H54 (cell line): Measurements from ENCODE around the gene ERC2.

Experiments used
- DNase-seq: peaks from one replicate; pipeline ENCODE4 v3.0.0; 2011; ENCODE audit warnings: low spot score, mixed read lengths; ENCODE audit not compliant: insufficient read length
- FAIRE-seq: peaks from 3 replicates; lab custom pipeline; 2011; peaks lifted over from hg19 to GRCh38; lab: Jason Lieb, UNC
- POLR2A ChIP-seq: IDR thresholded peaks from 2 replicates; pipeline ENCODE4 v1.6.1; 2011; ENCODE audit warnings: low read depth, mild to moderate bottlenecking, low read length

ERC2 gene

DNA sequence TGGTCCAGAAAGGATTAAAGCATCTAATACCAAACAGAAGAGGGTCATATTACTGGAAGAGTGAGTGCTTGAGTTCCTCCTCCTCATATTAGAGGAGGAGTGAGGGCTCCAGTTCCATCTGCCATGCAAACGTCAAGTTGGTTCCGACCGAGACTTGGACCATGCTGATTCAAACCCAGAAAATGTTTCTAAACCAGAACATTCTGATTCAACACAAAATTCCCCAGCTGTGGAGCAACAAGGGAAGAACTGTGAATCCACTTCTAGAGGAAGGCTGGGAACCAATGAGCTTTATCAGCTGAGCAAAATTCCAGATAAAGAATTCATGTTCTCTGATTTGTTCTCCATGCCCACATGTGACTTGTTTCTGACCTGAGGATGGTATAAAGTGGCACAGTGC lies 845.5 kb downstream of the ERC2 start:
- FAIRE-seq (no peak), DNase-seq (no peak)
- TF ChIP-seq POLR2A = no peak

GRCh38 chr3:55622116-55622515 lies 846.2 kb downstream of the ERC2 start:
- FAIRE-seq (no peak), DNase-seq (no peak)
- no peak for TF ChIP-seq POLR2A

DNA sequence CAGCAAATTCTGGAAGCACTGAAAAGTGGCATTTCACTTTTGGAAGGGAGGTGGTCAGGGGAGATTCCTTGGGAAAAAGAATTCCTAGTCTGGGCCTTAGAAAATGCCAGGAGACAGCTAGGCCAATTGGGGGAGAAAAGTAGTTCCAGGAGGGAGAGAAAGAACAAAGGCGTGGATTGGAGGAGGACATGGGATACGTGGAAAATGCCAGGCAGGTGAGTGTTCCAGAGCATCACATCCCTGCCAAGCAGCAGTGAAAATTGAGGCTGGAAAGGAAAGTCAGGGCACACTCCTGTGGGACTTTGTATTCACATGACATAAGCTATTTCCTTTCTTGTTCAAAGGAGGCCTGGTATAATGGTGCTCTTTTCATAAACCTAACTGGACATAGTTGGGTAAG lies 846.6 kb downstream of the ERC2 start:
- no peak for FAIRE-seq
- DNase-seq = no peak
- TF ChIP-seq POLR2A = no peak

- TF ChIP-seq POLR2A = no peak
- FAIRE-seq (no peak), DNase-seq (no peak)
These were observed 847.2 kb downstream of the ERC2 start for GRCh38 chr3:55621026-55621422.

DNA sequence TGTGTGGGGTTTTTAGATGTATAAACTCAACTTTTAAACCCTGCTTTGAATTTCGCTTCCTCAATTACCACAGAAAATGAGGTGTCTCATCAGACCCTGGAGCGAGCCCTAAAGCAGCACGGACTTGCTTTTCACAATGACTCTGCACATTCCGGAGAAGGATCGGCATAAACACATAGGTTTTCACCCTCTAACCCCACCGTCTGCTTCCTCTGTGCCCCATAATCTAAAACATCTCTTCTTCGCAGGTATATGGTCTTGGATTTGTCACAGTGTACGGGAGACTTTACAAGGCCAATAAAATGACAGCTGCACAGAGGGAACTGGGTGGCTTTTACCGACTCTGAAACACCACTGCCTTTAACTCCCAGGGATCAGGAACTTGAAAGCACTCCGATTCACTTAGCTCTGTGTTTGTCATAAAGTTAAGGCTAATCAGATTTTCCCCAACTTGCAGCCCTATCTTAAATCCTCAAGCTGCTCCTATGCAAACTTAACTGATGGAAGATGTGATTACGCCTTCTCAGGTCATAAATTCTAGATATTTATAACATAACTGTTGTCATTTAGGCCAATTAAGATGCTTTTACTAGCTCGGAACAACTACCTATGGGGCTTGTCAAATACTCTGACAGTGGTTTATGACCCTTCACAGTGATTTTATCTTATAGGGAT lies 847.8 kb downstream of the ERC2 start:
- DNase-seq (no peak), FAIRE-seq (no peak)
- no peak for TF ChIP-seq POLR2A

GRCh38 chr3:55619046-55619808 lies 849.0 kb downstream of the ERC2 start:
- FAIRE-seq (no peak), DNase-seq (no peak)
- no peak for TF ChIP-seq POLR2A

- no peak for TF ChIP-seq POLR2A
- FAIRE-seq (no peak), DNase-seq (no peak)
These were observed 850.9 kb downstream of the ERC2 start for GRCh38 chr3:55617385-55617784.

DNA sequence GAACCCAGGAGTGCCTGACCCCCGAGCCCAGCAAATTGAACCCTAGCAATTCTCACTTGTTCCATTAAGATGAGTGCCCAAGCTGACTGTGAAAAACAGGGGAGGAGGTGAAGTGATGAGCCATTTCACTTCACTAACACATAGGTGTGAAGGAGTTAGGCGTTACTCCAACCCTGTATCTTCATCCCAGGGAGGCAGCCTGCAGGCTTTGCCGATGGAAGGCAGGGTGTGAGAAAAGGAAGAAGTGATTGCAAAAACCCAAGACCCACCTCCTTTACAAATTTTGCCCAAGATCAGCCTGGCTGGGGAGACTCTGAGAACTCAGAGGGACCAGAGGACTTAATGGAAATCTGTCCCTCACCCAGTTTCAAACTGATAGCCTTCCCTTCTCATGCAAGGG lies 851.5 kb downstream of the ERC2 start:
- FAIRE-seq = no peak
- TF ChIP-seq POLR2A = no peak

DNA sequence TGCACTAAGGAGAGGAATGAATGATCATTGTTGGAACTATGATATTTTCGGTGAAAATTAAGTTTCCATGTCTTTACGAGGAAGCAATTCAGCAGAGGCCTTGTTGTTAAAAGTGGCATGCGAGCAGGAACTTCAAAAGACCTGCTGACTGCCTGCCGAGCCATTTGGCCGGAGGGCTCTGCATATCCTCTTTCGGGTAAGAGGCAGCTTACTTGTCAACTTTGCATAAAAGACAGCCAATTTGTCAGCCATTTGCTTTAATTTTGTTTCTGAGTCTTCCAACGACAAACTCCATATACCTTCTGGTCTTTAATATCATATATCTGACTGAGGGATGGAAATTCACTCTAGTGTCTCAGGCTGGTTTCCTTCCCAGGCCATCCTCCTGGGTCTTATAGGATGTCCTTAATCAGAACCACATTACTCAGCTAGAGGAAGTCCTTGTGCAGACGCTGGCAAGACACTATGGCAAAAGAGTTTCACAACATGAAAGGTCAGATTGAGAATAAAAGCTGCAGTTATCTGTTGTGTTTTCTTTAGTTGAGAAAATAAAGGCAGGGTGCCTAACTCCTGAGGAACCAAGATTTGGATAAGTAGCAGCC lies 852.5 kb downstream of the ERC2 start:
- FAIRE-seq (no peak), DNase-seq (no peak)
- TF ChIP-seq POLR2A = no peak

More for the DNA sequence above, 851.5 kb downstream of the ERC2 start:
- no peak for DNase-seq

DNA sequence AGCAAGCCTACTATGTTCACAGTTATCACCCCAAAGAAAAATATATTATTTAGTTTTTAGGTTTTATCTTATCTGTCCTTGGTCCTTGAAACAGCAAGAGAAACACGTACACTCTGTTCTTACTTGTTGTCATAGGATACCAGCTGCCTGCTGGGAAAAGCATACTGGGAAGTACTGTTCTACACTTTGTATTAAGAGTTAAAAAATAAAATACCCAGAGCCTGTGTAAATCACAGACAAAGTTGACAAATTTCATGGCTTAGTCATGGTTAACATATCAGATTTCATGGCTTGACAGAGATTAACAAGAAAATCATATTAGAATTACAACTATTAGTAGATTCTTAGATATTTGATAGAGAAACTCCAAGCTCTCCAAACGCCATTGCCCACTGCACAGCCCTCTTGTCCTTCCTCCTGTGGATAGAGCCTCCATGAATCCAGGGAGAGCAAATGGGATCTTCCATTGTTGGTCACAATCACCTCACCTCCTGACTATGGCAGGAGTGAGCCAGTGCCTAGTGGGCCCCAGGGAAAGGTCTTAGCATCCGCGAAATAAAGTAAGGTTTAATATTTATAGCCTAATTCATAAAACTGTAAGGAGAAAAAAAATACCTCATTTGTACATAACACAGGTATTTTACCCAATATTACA lies 853.1 kb downstream of the ERC2 start:
- TF ChIP-seq POLR2A = no peak
- no peak for DNase-seq
- no peak for FAIRE-seq

DNA sequence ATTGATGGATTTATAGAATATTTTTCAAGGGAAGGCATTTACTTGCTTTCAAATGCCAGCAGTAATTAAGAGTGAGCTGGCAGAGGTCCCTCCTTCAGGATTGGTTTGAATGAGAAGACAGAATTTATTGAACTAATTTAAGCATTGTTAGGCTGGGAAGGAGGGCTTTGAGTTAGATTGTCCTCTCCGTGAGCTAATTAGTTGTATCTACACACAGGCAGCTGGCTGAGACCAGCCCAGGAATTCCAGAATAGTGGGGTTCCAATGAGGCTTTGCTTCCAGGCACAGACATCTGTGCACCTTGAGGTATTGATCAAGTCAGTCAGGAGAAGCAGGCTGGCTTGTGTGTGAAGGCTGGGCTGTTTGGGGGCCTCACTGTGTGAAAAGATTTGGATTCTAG lies 857.1 kb downstream of the ERC2 start:
- no peak for DNase-seq
- no peak for FAIRE-seq
- no peak for TF ChIP-seq POLR2A

DNA sequence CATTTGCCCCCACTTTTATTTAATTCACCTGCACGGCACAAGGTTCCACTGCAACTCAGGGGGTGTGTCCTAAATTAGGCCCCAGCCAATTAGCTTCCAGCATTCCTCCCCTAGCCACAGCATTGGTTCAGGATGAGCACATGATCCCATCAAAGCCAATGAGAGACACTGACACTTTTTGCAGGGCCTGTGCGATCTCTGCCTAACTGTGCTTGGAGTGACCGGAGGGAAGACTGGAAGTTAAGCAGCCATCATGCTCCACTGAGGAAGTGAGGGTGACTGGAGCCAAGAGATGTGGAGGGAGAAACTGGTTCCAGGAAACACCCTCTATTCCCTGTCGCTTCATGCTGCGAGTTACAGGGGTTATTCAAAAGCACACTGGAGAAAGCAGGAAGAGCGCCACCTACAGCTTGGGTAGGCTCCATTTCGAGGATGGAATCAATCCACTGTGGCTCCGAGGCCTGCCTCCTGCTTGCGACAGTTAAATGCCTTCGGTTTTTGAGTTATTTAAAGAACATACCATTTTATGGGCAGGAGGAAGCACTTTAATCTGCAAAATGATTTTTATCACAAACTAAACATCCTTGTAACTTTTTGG lies 858.9 kb downstream of the ERC2 start:
- DNase-seq (no peak), FAIRE-seq (no peak)
- no peak for TF ChIP-seq POLR2A

GRCh38 chr3:55608301-55608937 lies 859.8 kb downstream of the ERC2 start:
- FAIRE-seq (no peak), DNase-seq (no peak)
- TF ChIP-seq POLR2A = no peak
